DMS79 treated with DMSO at 0.1 percent for 48 hours (cell line): Measurements from ENCODE around the gene ABCA3.
"Not testable (repeated sequence)": the region's sequence is repeated elsewhere in the genome, so short reads cannot be mapped to it uniquely, and the experiment has no call there.

Source experiments
- DNase-seq: peaks from one replicate; lab custom pipeline; 2025; lab: John Stamatoyannopoulos, UW

Gene ABCA3

GRCh38 chr16:2280981-2281542 lies 59.5 kb downstream of the ABCA3 start:
- DNase-seq = no peak

- no peak for DNase-seq
These were observed 60.1 kb downstream of the ABCA3 start for GRCh38 chr16:2280461-2280860.

GRCh38 chr16:2278956-2279800 lies 61.4 kb downstream of the ABCA3 start:
- DNase-seq = no peak

GRCh38 chr16:2278272-2278608 lies 62.3 kb downstream of the ABCA3 start:
- DNase-seq = no peak

GRCh38 chr16:2277466-2278271 lies 62.9 kb downstream of the ABCA3 start:
- no peak for DNase-seq

- no peak for DNase-seq
These were observed 63.9 kb downstream of the ABCA3 start for GRCh38 chr16:2276368-2277195.

GRCh38 chr16:2275476-2276367 lies 64.8 kb downstream of the ABCA3 start:
- no peak for DNase-seq

- no peak for DNase-seq
These were observed 66.6 kb downstream of the ABCA3 start for GRCh38 chr16:2273931-2274330.

- no peak for DNase-seq
These were observed 67.0 kb downstream of the ABCA3 start for GRCh38 chr16:2273484-2273883.

GRCh38 chr16:2271848-2272461 lies 68.6 kb downstream of the ABCA3 start:
- no peak for DNase-seq

- no peak for DNase-seq
These were observed 69.7 kb downstream of the ABCA3 start for GRCh38 chr16:2270588-2271470.

- no peak for DNase-seq
These were observed 70.5 kb downstream of the ABCA3 start for GRCh38 chr16:2270070-2270462.

GRCh38 chr16:2267913-2268666 lies 72.4 kb downstream of the ABCA3 start, which contains the start of gene RNPS1:
RNPS1 (minus strand) TSS chr16:2268126; CDS start chr16:2264643, 3,483 bp downstream.
- DNase-seq = peak; percentile 71

GRCh38 chr16:2267505-2267912 lies 73.0 kb downstream of the ABCA3 start:
- not testable (repeated sequence) for DNase-seq

GRCh38 chr16:2266887-2267286 lies 73.6 kb downstream of the ABCA3 start:
- DNase-seq = not testable (repeated sequence)

GRCh38 chr16:2263026-2263425 lies 77.5 kb downstream of the ABCA3 start:
- not testable (repeated sequence) for DNase-seq

- no peak for DNase-seq
These were observed 80.3 kb downstream of the ABCA3 start for GRCh38 chr16:2260250-2260649.

- not testable (repeated sequence) for DNase-seq
These were observed 82.0 kb downstream of the ABCA3 start for GRCh38 chr16:2258530-2258929.

- no peak for DNase-seq
These were observed 82.8 kb downstream of the ABCA3 start for GRCh38 chr16:2257726-2258125.
